Measurements from ENCODE around the gene PRKAG2. TPM values are rescaled to one million over a fixed set of nuclear protein-coding genes. Genes with fewer than 3 reads are reported as not detected.

The PRKAG2 gene
- total and polyA plus RNA-seq, 5 experiments from 2014 or later: 29.5 to 63.5 (median 34.1) TPM

DNA sequence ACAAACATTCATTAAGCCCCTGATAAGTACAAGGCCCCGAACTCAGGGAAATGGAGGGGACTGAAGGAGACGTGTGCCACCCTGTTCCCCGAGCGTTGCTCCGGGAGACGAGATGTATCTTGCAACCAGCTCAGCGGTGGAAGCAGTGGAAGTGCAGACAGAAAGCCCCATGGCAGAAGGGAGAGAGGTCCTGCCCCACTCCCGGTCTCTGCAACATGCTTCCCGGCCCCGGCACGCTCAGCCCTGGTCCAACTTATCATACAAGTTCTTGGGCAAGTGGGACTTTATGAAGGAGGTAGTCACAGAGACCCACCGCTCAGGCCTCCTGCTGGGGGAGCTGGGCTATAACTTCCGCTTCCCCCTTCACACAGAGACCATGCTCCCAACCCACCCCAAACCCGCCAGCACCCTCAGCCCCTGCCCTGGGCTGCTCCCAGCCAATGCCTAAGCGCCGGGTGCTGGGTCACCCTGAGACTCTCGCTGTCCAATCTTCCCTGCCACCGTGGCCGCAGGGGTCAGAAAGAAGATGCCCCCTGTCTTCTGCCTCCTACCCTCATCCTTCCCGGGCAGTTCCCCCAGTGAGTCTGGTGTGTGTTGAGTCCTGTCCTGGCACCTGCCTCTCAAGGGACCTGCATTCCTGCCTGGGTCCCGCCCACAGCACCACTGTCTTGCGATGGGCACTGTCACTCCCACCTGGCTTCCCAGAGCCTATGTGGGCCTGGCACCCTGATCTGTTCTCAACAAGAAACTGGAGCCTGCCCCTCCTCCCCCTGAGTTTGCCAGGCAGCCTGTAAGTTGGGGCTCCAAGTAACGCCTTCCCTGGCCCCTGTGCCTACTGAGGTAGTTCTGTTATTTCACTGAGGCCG, 157.7 kb downstream of the PRKAG2 start:
- H3K27ac Mint-ChIP-seq: peak overlapping the region in 4 of 10 donors; percentile 55 to 83 (median 73)
- H3K36me3 Mint-ChIP-seq: peaks cover 0 to 7% (median 6%) of the 10 kb centered on the region in 3 donors
- DNase-seq (no peak), ATAC-seq (no peak)
- POLR2A ChIA-PET: no interaction called here
- H3K9me3 Mint-ChIP-seq: no peaks in the 10 kb centered on the region
- H3K27me3 Mint-ChIP-seq: no peaks in the 10 kb centered on the region
- no peak overlapping the region for H3K4me3 Mint-ChIP-seq
- H3K4me1 Mint-ChIP-seq: peaks cover 2 to 42% (median 10%) of the 10 kb centered on the region in 4 donors

DNA sequence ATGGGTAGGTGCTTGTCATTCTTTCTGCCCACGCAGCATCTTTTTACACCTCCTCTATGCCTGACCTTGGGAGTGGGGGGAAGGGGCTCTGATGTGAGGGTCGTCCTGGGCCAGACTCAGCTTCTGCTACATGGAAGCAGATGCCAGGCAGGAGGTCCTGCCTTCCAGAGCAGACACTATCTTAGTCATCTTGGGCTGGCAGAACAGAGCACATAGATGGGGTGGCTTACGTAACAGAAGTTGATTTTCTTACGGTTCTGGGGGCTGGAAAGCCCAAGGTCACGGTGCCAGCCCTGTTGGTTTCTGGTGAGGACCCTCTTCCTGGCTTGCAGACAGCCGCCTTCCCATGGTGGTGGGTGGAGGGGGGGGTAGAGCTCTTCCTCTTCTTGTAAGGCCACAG, 159.0 kb downstream of the PRKAG2 start:
- no peaks in the 10 kb centered on the region for H3K27me3 Mint-ChIP-seq
- H3K36me3 Mint-ChIP-seq: peaks cover 0 to 12% (median 6%) of the 10 kb centered on the region in 3 donors
- DNase-seq (no peak), ATAC-seq (no peak)
- peak overlapping the region in 3 of 10 donors; percentile 19 to 50 (median 48) for H3K27ac Mint-ChIP-seq
- H3K4me3 Mint-ChIP-seq: no peak overlapping the region
- peaks cover 2 to 40% (median 9%) of the 10 kb centered on the region in 4 donors for H3K4me1 Mint-ChIP-seq
- POLR2A ChIA-PET: no interaction called here
- no peaks in the 10 kb centered on the region for H3K9me3 Mint-ChIP-seq

DNA sequence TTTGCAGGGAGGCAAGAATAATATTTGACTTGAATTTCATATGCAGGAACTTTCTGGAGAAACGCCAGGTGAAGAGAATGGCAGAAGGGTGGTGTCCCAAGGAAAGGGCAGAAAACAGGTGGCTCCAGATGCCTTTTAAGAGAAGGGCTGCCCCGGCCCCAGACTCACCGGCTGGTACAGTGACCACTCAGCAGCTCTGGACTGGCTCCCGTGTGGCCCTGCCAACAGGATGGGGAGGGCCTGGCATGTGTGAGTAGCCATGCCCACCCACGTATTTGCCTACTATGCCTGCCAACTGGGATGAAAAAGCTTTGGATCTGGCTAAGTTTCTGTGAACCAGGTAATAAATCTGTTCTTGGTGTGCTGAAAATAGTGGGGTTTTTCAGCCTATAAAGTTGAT, 159.5 kb downstream of the PRKAG2 start:
- Mint-ChIP-seq H3K27me3 (no peaks in the 10 kb centered on the region), H3K9me3 (no peaks in the 10 kb centered on the region), H3K4me3 (no peak overlapping the region), H3K36me3 (peaks cover 0 to 12% (median 6%) of the 10 kb centered on the region in 3 donors), H3K4me1 (peaks cover 2 to 37% (median 8%) of the 10 kb centered on the region in 4 donors), H3K27ac (no peak overlapping the region)
- ATAC-seq: no peak
- DNase-seq: no peak
- POLR2A ChIA-PET: no interaction called here

DNA sequence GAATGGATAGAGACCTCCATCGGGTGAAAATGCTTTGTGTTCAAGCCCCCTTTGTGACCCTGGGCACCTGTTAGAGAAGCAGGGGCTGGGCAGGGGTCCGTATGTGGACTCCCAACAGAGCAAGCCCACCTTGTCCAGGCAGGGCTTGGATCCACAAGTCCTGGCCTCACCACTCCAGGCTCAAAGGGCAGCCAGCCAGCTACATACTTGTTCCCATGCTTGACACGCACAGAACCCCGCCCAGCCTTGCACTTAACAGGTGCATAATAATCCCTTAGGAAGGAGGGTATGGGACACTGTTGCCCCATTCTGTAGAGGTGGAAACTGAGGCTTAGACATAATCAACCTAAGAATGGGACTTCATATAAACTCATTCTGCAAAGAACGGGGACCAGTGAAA, 160.6 kb downstream of the PRKAG2 start:
- no peak for DNase-seq
- H3K36me3 Mint-ChIP-seq: peaks cover 0 to 12% (median 6%) of the 10 kb centered on the region in 3 donors
- no peaks in the 10 kb centered on the region for H3K9me3 Mint-ChIP-seq
- no peak for ATAC-seq
- peaks cover 2 to 30% (median 6%) of the 10 kb centered on the region in 4 donors for H3K4me1 Mint-ChIP-seq
- POLR2A ChIA-PET: no interaction called here
- H3K4me3 Mint-ChIP-seq: no peak overlapping the region
- no peaks in the 10 kb centered on the region for H3K27me3 Mint-ChIP-seq
- H3K27ac Mint-ChIP-seq: peak overlapping the region in 1 of 10 donors; percentile 27

DNA sequence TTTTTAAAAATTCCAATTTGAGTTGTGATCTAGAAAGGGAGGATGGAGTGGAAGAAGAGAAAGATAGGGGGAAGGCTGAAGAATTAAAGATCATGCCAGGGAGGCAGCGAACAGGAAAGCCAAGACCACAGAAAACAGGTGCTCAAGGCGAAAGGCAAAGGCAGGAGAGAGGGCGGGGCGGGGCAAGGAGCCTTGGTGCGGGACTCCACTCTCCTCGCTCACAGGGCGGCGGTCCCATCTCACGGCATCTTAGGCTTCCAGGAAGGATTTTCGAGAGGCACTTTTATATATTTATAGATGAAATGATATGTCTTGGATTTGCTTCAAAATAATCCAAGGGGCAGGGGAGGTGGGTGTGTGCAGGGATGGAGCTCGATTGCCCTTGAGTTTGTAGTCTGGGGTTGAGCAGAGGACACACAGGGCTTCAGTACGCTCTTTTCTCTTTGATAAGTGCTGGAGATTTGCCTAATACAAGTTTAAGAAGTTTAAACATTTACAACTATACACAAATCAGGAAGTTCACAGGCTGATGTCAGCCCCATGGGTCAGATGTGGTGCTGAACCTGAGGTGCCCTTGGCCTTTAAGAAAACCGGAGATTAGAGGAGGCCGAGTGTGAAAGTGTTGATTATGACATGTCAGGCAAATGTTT, 161.1 kb downstream of the PRKAG2 start:
- ATAC-seq (no peak), DNase-seq (no peak)
- Mint-ChIP-seq H3K27ac (peak overlapping the region in 1 of 10 donors; percentile 73), H3K4me3 (no peak overlapping the region), H3K27me3 (no peaks in the 10 kb centered on the region), H3K4me1 (peaks cover 2 to 31% (median 6%) of the 10 kb centered on the region in 4 donors), H3K9me3 (no peaks in the 10 kb centered on the region), H3K36me3 (peaks cover 0 to 12% (median 6%) of the 10 kb centered on the region in 3 donors)
- POLR2A ChIA-PET: no interaction called here

DNA sequence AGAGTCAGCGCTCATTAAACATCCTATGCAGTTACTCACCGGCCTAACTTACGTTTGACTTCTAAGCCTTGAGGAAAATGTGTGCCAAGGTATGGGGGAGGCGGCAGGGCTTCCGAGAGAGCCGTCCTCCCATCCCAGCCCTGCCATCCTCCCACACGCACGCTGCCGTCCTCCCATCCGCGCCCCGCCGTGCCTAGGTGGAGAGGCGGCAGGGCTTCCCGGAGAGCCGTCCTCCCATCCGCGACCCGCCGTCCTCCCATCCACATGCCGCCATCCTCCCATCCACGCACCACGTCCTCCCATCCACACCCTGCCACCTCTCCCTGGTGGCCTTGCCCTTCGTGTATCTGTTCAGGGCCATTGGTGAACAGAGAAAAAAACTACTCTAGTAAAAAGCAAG, 162.7 kb downstream of the PRKAG2 start:
- no peak for DNase-seq
- Mint-ChIP-seq H3K27me3 (no peaks in the 10 kb centered on the region), H3K27ac (no peak overlapping the region), H3K36me3 (peaks cover 0 to 25% (median 4%) of the 10 kb centered on the region in 3 donors), H3K4me1 (peaks cover 2 to 26% (median 8%) of the 10 kb centered on the region in 4 donors), H3K9me3 (no peaks in the 10 kb centered on the region), H3K4me3 (no peak overlapping the region)
- no peak for ATAC-seq
- POLR2A ChIA-PET: no interaction called here

DNA sequence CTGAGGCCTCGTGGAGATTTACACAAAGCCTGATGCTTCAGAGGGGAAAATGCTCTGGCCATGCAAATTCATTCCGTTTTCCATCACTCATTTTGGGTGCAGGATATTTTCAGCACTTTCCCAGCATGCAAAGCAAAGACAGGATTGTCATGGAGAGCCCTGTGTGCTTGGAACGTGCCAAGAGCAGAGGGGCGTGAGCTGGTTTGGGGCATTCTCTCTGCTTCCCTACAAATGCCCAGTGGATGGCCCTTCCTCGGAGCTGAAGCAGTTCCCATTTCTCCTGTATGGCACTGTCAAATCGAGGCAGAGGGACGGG, 164.1 kb downstream of the PRKAG2 start:
- Mint-ChIP-seq H3K27ac (no peak overlapping the region), H3K9me3 (no peaks in the 10 kb centered on the region), H3K4me3 (no peak overlapping the region)

DNA sequence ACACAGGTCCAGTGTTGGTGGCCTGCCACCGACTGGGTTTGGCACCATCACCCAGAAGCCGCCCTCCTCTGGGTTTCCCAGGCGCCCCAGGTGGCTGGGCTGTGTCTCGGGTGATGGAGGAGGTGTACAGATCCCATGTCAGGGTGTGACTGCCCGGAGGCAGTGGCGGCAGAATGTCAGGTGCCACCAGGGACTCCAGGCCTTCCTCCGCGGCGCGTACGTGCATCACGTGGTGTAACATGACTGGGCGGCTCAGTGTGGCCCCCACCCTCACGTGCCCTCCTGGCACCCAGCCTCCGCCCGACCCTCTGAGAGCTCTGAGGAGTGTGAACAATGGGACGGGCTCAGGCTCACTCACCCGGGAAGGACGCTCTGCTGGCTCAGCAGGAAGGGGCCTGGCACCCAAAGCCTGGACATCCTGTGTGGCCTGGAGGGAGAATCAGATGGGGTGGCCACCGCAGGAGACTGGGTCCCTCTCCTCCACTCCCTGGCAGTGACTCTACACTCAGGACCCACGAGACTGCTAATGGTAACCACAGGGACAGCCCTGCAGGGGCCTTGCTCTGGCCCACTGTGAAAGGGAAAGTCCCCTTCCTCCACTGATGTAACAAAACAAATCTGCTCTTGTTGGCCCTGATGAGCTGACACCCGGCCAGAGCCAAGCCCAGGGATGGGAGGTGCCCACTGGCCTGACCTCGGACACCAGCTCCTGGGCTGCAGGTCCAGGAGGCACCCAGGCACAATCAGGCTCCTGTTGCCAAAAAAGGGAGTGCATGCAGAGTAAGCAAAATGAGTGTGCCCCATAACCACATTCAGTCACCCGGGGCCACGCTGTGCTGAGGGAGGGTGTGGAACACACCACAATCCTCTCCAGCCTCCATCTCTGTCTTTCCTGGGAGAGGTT, 164.8 kb downstream of the PRKAG2 start:
- no peak for DNase-seq
- ATAC-seq: no peak
- Mint-ChIP-seq H3K4me3 (no peak overlapping the region), H3K27ac (no peak overlapping the region), H3K9me3 (no peaks in the 10 kb centered on the region), H3K27me3 (no peaks in the 10 kb centered on the region), H3K36me3 (peaks cover 0 to 25% (median 0%) of the 10 kb centered on the region in 3 donors), H3K4me1 (peaks cover 2 to 26% (median 6%) of the 10 kb centered on the region in 4 donors)
- POLR2A ChIA-PET: interaction anchor here (0.6 kb wide), 1 partner anchor 1175 kb away, joined by 3 read pairs; no protein-coding TSS in a partner anchor

More for the DNA sequence above, 164.1 kb downstream of the PRKAG2 start:
- Mint-ChIP-seq H3K27me3 (no peaks in the 10 kb centered on the region), H3K4me1 (peaks cover 2 to 26% (median 6%) of the 10 kb centered on the region in 4 donors), H3K36me3 (peaks cover 0 to 25% (median 0%) of the 10 kb centered on the region in 3 donors)
- POLR2A ChIA-PET: no interaction called here
- ATAC-seq (no peak), DNase-seq (no peak)

DNA sequence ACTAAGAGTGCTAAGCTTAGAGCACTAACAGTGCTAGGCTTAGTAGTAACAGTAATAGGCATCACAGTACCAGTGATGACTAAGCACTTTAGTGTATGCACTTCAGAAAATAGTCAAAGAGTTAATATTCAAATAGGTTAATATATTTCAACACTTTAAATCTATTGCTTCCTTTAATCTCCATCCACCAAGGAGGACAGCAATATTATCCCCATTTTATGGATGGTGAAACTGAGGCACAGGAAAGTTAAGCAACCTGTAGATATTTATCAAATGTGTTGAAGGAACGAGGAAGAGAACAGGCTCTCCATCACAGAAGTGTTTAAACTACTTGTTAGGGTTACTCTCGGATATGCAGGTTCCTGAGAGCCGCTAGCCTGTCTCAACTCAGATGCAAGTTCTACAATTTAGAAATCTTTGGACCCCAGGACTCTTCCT, 165.5 kb downstream of the PRKAG2 start:
- no peak for ATAC-seq
- Mint-ChIP-seq H3K27ac (no peak overlapping the region), H3K27me3 (no peaks in the 10 kb centered on the region), H3K4me1 (peaks cover 3 to 25% (median 8%) of the 10 kb centered on the region in 4 donors), H3K9me3 (no peaks in the 10 kb centered on the region), H3K4me3 (no peak overlapping the region), H3K36me3 (peaks cover 0 to 22% (median 0%) of the 10 kb centered on the region in 3 donors)
- POLR2A ChIA-PET: no interaction called here
- no peak for DNase-seq

DNA sequence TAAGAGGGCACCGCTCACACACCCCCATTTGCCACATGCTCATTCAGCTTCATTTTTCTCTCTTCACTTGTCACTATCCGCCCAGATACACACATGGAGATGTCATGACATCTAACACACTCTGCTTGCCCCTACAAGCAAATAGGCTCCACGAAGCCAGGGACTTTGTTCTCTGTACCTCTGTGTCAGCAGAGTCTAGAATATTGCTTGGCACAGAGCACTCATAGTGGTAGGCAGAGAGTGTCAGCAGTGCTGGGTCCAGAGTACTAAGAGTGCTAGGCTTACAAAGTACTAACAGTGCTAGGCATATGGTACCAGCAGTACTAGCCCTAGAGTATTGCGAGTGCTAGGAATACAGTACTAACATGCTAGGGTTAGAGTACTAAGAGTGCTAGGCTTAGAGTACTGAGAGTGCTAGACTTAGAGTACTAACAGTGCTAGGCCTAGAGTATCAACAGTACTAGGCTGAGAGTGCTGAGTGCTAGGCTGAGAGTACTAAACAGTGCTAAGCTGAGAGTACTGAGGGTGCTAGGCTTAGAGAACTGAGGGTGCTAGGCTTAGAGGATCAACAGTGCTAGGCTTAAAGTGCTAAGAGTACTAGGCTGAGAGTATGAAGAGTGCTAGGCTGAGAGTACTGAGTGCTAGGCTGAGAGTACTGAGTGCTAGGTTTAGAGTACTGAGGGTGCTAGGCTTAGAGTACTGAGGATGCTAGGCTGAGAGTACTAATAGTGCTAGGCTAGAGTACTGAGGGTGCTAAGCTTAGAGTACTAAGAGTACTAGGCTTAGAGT, 166.1 kb downstream of the PRKAG2 start:
- H3K27me3 Mint-ChIP-seq: no peaks in the 10 kb centered on the region
- no peak overlapping the region for H3K4me3 Mint-ChIP-seq
- no peaks in the 10 kb centered on the region for H3K9me3 Mint-ChIP-seq
- ATAC-seq (no peak), DNase-seq (no peak)
- POLR2A ChIA-PET: no interaction called here
- peak overlapping the region in 3 of 10 donors; percentile 2 to 84 (median 22) for H3K27ac Mint-ChIP-seq
- H3K36me3 Mint-ChIP-seq: peaks cover 0 to 21% (median 0%) of the 10 kb centered on the region in 3 donors
- H3K4me1 Mint-ChIP-seq: peaks cover 5 to 25% (median 10%) of the 10 kb centered on the region in 4 donors

DNA sequence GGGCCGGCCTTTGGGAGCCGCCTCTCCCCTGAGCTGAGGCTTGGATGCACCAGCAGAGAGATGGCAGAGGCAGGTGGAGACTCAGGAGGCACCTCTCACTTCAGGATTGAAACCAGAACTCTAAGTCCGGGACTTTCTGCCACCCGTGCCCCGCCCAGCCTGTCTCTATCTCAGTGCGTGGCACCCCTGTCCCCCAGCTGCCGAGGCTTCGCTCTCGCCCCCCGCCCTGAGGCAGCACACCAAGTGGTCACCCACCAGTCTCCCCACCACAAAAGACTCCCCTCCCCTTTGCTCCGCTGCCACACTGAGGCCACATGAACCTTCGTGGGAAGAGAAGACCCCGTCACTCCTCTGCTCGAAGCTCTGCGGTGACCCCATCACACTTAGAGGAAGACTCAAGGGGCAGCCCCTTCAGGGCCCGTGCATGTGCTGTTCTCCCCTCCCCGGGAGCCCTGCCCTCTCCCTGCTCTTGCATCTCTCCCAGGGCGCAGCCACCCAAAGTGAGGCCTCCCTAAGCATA, 166.7 kb downstream of the PRKAG2 start:
- peaks cover 8 to 24% (median 14%) of the 10 kb centered on the region in 4 donors for H3K4me1 Mint-ChIP-seq
- no peak for ATAC-seq
- no peaks in the 10 kb centered on the region for H3K27me3 Mint-ChIP-seq
- no peaks in the 10 kb centered on the region for H3K9me3 Mint-ChIP-seq
- peaks cover 0 to 18% (median 0%) of the 10 kb centered on the region in 3 donors for H3K36me3 Mint-ChIP-seq
- H3K27ac Mint-ChIP-seq: peak overlapping the region in 2 of 10 donors; percentile 2 to 22
- no peak overlapping the region for H3K4me3 Mint-ChIP-seq
- POLR2A ChIA-PET: no interaction called here
- DNase-seq: no peak
